K562 (cell line): ENCODE measurements around the gene PDE4D. TPM values are rescaled to one million over a fixed set of nuclear protein-coding genes. Genes with fewer than 3 reads are reported as not detected.

Source experiments
- ATAC-seq: fragments of 200-7000 bp; cut with Tn5 transposase; 3 replicates; pipeline ENCODE4 v1.9.1; 2020; ENCODE audit warnings: moderate library complexity
- BruUV-seq: library from RNA; stranded (reverse); fragments of 400-500 nt; replicated peaks from 2 replicates; lab custom pipeline; 2021; lab: Mats Ljungman, UMichigan
- CTCF ChIA-PET: fragments of 300-600 bp; formaldehyde crosslinking; extraction: SDS; loops from one replicate; lab custom pipeline; 2021; ENCODE audit warnings: low intra/inter-chr PET ratio; lab: Yijun Ruan, JAX
- POLR2A ChIA-PET: fragments of 300-600, 350-650 bp; sonication (Branson Sonifier 250); formaldehyde crosslinking; extraction: SDS; loops from one replicate; lab custom pipeline; 2021; ENCODE audit warnings: antibody characterized with exemption, inconsistent platforms; lab: Yijun Ruan, JAX
- DNase-seq, 4 experiments: peaks; one replicate each; pipeline versions ENCODE4 v3.0.0 to v3.0.0-alpha.2; 2011 to 2018; ENCODE audit warnings: low spot score in 3 of 4, mixed read lengths in 3 of 4; ENCODE audit errors: extremely low read depth in 1 of 4
- FAIRE-seq: peaks from 2 replicates; lab custom pipeline; 2011; peaks lifted over from hg19 to GRCh38; lab: Jason Lieb, UNC
- H2AFZ ChIP-seq: 2 replicates; pipeline ENCODE4 v1.6.0; 2011; ENCODE audit warnings: low read depth, low read length, control low read depth, inconsistent platforms
- H3K27ac ChIP-seq: fragments of 200-600 bp; 3 replicates; pipeline ENCODE4 v1.8.0; 2011; ENCODE audit warnings: low read depth, mild to moderate bottlenecking, control low read depth, inconsistent platforms, low read length, moderate library complexity, mixed read lengths; ENCODE audit errors: extremely low read depth
- H3K27me3 ChIP-seq, 2 experiments: fragments of 300-600 bp in 1 of 2; 2 replicates in 1 of 2; 3 replicates in 1 of 2; pipeline versions ENCODE4 v1.6.0 to v1.8.0; 2011; ENCODE audit warnings: inconsistent platforms in 2 of 2, low read length in 2 of 2, mild to moderate bottlenecking in 1 of 2, mixed read lengths in 1 of 2, moderate library complexity in 1 of 2; ENCODE audit not compliant: control insufficient read depth in 2 of 2, insufficient read depth in 2 of 2
- H3K36me3 ChIP-seq: fragments of 300-600 bp; 3 replicates; pipeline ENCODE4 v1.8.0; 2011; ENCODE audit warnings: mild to moderate bottlenecking, low read length, inconsistent platforms; ENCODE audit not compliant: control insufficient read depth, insufficient read depth
- H3K4me1 ChIP-seq, 2 experiments: fragments of 200-600 bp in 1 of 2; replicated peaks in 1 of 2; 2 replicates in 1 of 2; 3 replicates in 1 of 2; pipeline versions ENCODE4 v1.5.1 to v1.8.0; 2011; ENCODE audit warnings: inconsistent platforms in 2 of 2, low read length in 2 of 2, mild to moderate bottlenecking in 1 of 2, mixed read lengths in 1 of 2, moderate library complexity in 1 of 2; ENCODE audit not compliant: control insufficient read depth in 2 of 2, insufficient read depth in 2 of 2
- H3K4me2 ChIP-seq: 2 replicates; pipeline ENCODE4 v1.6.1; 2011; ENCODE audit warnings: low read length, control low read depth, inconsistent platforms, mixed read lengths; ENCODE audit not compliant: insufficient read depth
- H3K4me3 ChIP-seq: fragments of 200-600 bp; sonication (generic), shearing (Covaris generic); 2 replicates; pipeline ENCODE4 v1.5.1; 2016; ENCODE audit warnings: control low read depth, inconsistent platforms
- H3K79me2 ChIP-seq: fragments of 200-600 bp; 3 replicates; pipeline ENCODE4 v1.8.0; 2011; ENCODE audit warnings: low read length, inconsistent platforms; ENCODE audit not compliant: control insufficient read depth, insufficient read depth
- H3K9ac ChIP-seq, 2 experiments: 2 replicates each; pipeline versions ENCODE4 v1.6.0 to v1.6.1; 2011; ENCODE audit warnings: low read depth in 2 of 2, low read length in 2 of 2, control low read depth in 1 of 2, inconsistent platforms in 1 of 2, mild to moderate bottlenecking in 1 of 2, mixed read lengths in 1 of 2; ENCODE audit not compliant: insufficient read depth in 1 of 2
- H3K9me1 ChIP-seq: one replicate; pipeline ENCODE4 v1.6.0; 2011; ENCODE audit warnings: inconsistent platforms, mild to moderate bottlenecking, low read length, moderate library complexity; ENCODE audit not compliant: control insufficient read depth, insufficient read depth
- H3K9me3 ChIP-seq: replicated peaks from 2 replicates; pipeline ENCODE4 v1.5.1; 2011; ENCODE audit warnings: low read depth, low read length, inconsistent platforms; ENCODE audit not compliant: control insufficient read depth, insufficient read depth
- H4K20me1 ChIP-seq: replicated peaks from 2 replicates; pipeline ENCODE4 v1.6.1; 2011; ENCODE audit warnings: low read length, inconsistent platforms, mixed read lengths; ENCODE audit not compliant: control insufficient read depth, insufficient read depth
- BHLHE40 ChIP-seq: IDR thresholded peaks from 2 replicates; pipeline ENCODE4 v1.6.1; 2011; ENCODE audit warnings: low read length, improper control_type of control experiment
- CBX5 ChIP-seq: IDR thresholded peaks from 2 replicates; pipeline ENCODE4 v1.6.1; 2014; ENCODE audit warnings: low read depth, borderline replicate concordance
- DNMT1 ChIP-seq: fragments of 450-650 bp; IDR thresholded peaks from 2 replicates; pipeline ENCODE4 v1.6.1; 2016; ENCODE audit warnings: antibody characterized with exemption, mild to moderate bottlenecking
- RB1 ChIP-seq: fragments of 450-650 bp; IDR thresholded peaks from 2 replicates; pipeline ENCODE4 v1.6.1; 2017; ENCODE audit warnings: low read depth, mild to moderate bottlenecking
- SMARCB1 ChIP-seq: IDR thresholded peaks from 2 replicates; pipeline ENCODE4 v1.6.1; 2011; ENCODE audit warnings: improper control_type of control experiment, low read depth; ENCODE audit not compliant: insufficient read length
- WGBS: fragments of 100-300 bp; shearing (Covaris generic); methylation state at CpG from one replicate; pipeline ENCODE4 v1.1.6; 2016; ENCODE audit warnings: low coverage, mixed read lengths; ENCODE audit not compliant: insufficient coverage; ENCODE audit errors: missing lambda C conversion rate; 5-methylcytosine and 5-hydroxymethylcytosine counted together
- in situ Hi-C: fragments of 300-500 bp; cut with MboI; formaldehyde crosslinking; loops from 4 replicates; pipeline ENCODE4 v1.15.0; 2018; ENCODE audit warnings: inconsistent platforms, mixed read lengths
- intact Hi-C: fragments of 100-400 bp; cut with micrococcal nuclease; formaldehyde crosslinking; loops from 2 replicates; pipeline ENCODE4 v1.14.2; 2022
- polyA plus RNA-seq, 8 experiments: library from polyadenylated mRNA; depleted of rRNA in 4 of 8; stranded (reverse) in 5 of 8; unstranded in 3 of 8; fragments of >200 nt; fragmentation: Nextera tagmentation in 2 of 8; fragmentation: Illumina TruSeq in 1 of 8; extraction: Ambion mirVana in 2 of 8; extraction: Trizol in 1 of 8; gene quantifications; 2 replicates each; pipeline versions ENCODE4 v1.2.1 to v1.2.3, GENCODE V29; 2011 to 2014; ENCODE audit warnings: inconsistent platforms in 1 of 8, missing spikeins in 1 of 8
- total RNA-seq, 7 experiments: library from RNA; depleted of rRNA in 6 of 7; stranded (reverse); fragments of >200 nt in 6 of 7; fragmentation: Illumina TruSeq in 2 of 7; extraction: Trizol in 2 of 7; gene quantifications; 2 replicates each; pipeline versions ENCODE4 v1.2.1 to v1.2.3, GENCODE V29; 2011 to 2021; ENCODE audit warnings: low replicate concordance in 1 of 7
- TF ChIP-seq, protein P1 (sequence below): fragments of 450-650 bp; formaldehyde crosslinking; IDR thresholded peaks from 2 replicates; pipeline ENCODE4 v1.4.0; 2020; ENCODE audit warnings: mild to moderate bottlenecking
- TF ChIP-seq, protein P2 (sequence below): sonication (generic); formaldehyde crosslinking; IDR thresholded peaks from 2 replicates; pipeline ENCODE4 v1.8.0; 2022; ENCODE audit warnings: mild to moderate bottlenecking, missing genetic modification reagents

The PDE4D gene
- total and polyA plus RNA-seq, 9 of the 15 experiments (the other 6 are each of a cell fraction or from before 2014, with no cell fraction given) = 0.04 to 0.46 (median 0.13) TPM

DNA sequence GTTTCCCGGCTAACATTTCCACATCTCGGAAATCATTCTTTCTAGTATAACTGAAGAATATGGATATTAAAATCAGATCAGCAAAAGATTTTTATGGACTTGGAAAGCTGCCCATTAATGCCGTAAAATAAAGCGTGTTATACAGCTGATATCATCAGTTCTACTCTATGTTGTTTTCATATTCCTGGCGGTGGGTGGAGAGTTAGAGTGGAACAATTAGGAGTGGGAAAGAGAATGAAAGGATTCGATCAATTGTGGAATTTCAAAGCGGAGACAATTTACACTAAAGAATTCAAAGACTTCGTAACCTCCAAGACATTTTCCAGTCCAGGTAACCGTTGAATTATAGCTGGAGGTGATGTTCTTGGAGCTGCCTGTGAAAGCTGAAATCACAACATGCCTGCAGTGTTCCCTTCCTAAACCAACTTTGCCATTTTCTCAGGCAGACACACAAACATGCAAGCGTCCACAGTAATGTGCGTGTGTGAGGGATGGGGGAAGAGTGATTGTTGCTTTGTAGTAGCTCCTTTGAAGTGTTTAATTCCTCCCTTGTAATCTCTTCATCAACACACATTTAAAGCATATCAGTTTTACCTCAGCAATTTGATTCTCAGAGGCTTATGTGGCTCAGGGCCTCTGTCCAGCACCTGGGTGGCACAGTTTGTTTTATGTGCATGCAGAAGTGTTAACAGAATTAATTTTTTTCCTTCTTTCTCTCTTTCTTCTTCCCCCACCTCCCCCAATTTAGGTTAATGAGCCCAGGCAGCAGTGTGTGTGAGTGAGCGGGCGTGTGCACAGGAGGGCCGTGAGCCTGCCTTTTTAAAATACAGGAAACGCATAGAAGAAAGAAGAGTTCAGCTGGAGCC, 766.6 kb downstream of the PDE4D start:
- ChIA-PET POLR2A (interaction anchor here (0.6 kb wide), 2 partner anchors 26 to 199 kb away, joined by 3 read pairs; no protein-coding TSS in a partner anchor), CTCF (no interaction called here)
- Histone ChIP-seq H3K4me1 (no peaks in the 10 kb centered on the region; a peak in 1 of 5 replicates), H3K9me1 (no peaks in the 10 kb centered on the region), H3K79me2 (no peaks in the 10 kb centered on the region), H3K27me3 (no peaks in the 10 kb centered on the region), H3K9me3 (no peaks in the 10 kb centered on the region), H2AFZ (no peak overlapping the region; the same call in 1 of the 2 replicates), H4K20me1 (no peaks in the 10 kb centered on the region), H3K9ac (no peak overlapping the region), H3K4me2 (peak overlapping the region; percentile 29; the same call in 1 of the 2 replicates), H3K4me3 (no peak overlapping the region), H3K36me3 (no peaks in the 10 kb centered on the region), H3K27ac (no peak overlapping the region)
- BruUV-seq = no TSS peak
- in situ Hi-C loops = no loop called here
- no peak for TF ChIP-seq BHLHE40
- TF ChIP-seq, protein P1, sequence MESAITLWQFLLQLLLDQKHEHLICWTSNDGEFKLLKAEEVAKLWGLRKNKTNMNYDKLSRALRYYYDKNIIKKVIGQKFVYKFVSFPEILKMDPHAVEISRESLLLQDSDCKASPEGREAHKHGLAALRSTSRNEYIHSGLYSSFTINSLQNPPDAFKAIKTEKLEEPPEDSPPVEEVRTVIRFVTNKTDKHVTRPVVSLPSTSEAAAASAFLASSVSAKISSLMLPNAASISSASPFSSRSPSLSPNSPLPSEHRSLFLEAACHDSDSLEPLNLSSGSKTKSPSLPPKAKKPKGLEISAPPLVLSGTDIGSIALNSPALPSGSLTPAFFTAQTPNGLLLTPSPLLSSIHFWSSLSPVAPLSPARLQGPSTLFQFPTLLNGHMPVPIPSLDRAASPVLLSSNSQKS = no peak
- TF ChIP-seq CBX5 = no peak
- TF ChIP-seq RB1 = no peak
- TF ChIP-seq SMARCB1 = no peak
- TF ChIP-seq DNMT1 = no peak
- TF ChIP-seq, protein P2, sequence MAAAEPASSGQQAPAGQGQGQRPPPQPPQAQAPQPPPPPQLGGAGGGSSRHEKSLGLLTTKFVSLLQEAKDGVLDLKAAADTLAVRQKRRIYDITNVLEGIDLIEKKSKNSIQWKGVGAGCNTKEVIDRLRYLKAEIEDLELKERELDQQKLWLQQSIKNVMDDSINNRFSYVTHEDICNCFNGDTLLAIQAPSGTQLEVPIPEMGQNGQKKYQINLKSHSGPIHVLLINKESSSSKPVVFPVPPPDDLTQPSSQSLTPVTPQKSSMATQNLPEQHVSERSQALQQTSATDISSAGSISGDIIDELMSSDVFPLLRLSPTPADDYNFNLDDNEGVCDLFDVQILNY (CRISPR knock-in tag) = no peak
- no peak for FAIRE-seq
- ATAC-seq = no peak
- no peak for DNase-seq
- intact Hi-C loops = no loop called here
- 1% methylated on average over 15 of the region's 15 CpGs for WGBS
